Uterus (tissue), 4 donors: ENCODE results near the gene SIGLEC10. TPM values are rescaled to one million over a fixed set of nuclear protein-coding genes. Genes with fewer than 3 reads are reported as not detected.

Source experiments
- DNase-seq, 2 donors: peaks; one replicate each; pipeline ENCODE4 v3.0.0-alpha.2; 2019 to 2020
- H3K27ac ChIP-seq, 2 donors: fragments of 200-600 bp; sonication (generic); 1 replicate in 1 of 2; 2 replicates in 1 of 2; pipeline ENCODE4 v1.5.1; 2016 to 2018
- H3K27me3 ChIP-seq, 2 donors: fragments of 200-600 bp; sonication (generic); one replicate each; pipeline ENCODE4 v1.5.1; 2018 to 2019; ENCODE audit warnings: control low read depth in 1 of 2
- H3K36me3 ChIP-seq, 2 donors: fragments of 200-600 bp; sonication (generic); one replicate each; pipeline ENCODE4 v1.5.1; 2019; ENCODE audit warnings: control low read depth in 1 of 2
- H3K4me1 ChIP-seq, 2 donors: fragments of 200-600 bp; sonication (generic); one replicate each; pipeline ENCODE4 v1.5.1; 2018 to 2019; ENCODE audit warnings: control low read depth in 1 of 2
- H3K4me3 ChIP-seq, 2 donors: fragments of 200-600 bp; sonication (generic); 1 replicate in 1 of 2; 2 replicates in 1 of 2; pipeline ENCODE4 v1.5.1; 2018 to 2019; ENCODE audit warnings: mild to moderate bottlenecking in 1 of 2
- H3K9me3 ChIP-seq, 2 donors: fragments of 200-600 bp; sonication (generic); one replicate each; pipeline ENCODE4 v1.5.1; 2019; ENCODE audit warnings: control low read depth in 1 of 2
- CTCF ChIP-seq, 4 experiments: fragments of 200-600 bp in 2 of 4; fragments of 450-650 bp in 2 of 4; sonication (generic) in 2 of 4; IDR thresholded peaks; one replicate each; pipeline ENCODE4 v1.5.1; 2016 to 2019; ENCODE audit warnings: antibody characterized with exemption in 4 of 4, mild to moderate bottlenecking in 2 of 4, moderate library complexity in 1 of 4
- POLR2A ChIP-seq, 2 donors: fragments of 450-650 bp; IDR thresholded peaks; one replicate each; pipeline ENCODE4 v1.6.1; 2016; ENCODE audit warnings: antibody characterized with exemption in 2 of 2, mild to moderate bottlenecking in 1 of 2, moderate library complexity in 1 of 2
- intact Hi-C: fragments of 100-400 bp; cut with DNase I; formaldehyde crosslinking; loops from one replicate; pipeline ENCODE4 v1.15.1; 2023; ENCODE audit warnings: low total_unique reads
- total RNA-seq, 4 donors: library from RNA; depleted of rRNA in 3 of 4; stranded (reverse); fragments of >200 nt in 3 of 4; gene quantifications; one replicate each; pipeline versions ENCODE4 v1.1.0 to v1.2.4, GENCODE V29; 2014 to 2023
- donor health status: DM: yes; HTN: yes; CAD: no.

SIGLEC10 gene
- total RNA-seq, 4 donors from 2014 or later = 0.26 to 11.2 (median 1.1) TPM

GRCh38 chr19:51441410-51442390 lies 24.3 kb upstream of the SIGLEC10 start:
- TF ChIP-seq CTCF (IDR thresholded peaks at IDR 0.05) (no peak), POLR2A (IDR thresholded peaks at IDR 0.05) (no peak)
- intact Hi-C loops = no loop called here
- Histone ChIP-seq H3K4me3 (no peak overlapping the region), H3K27me3 (no peaks in the 10 kb centered on the region), H3K27ac (no peak overlapping the region), H3K36me3 (no peaks in the 10 kb centered on the region), H3K4me1 (no peaks in the 10 kb centered on the region), H3K9me3 (no peaks in the 10 kb centered on the region)
- no peak for DNase-seq

GRCh38 chr19:51440846-51441409 lies 23.5 kb upstream of the SIGLEC10 start:
- H3K27ac ChIP-seq = no peak overlapping the region
- intact Hi-C loops = no loop called here

GRCh38 chr19:51440052-51440451 lies 22.6 kb upstream of the SIGLEC10 start:
- no peaks in the 10 kb centered on the region for H3K9me3 ChIP-seq
- intact Hi-C loops = no loop called here
- DNase-seq = no peak
- H3K4me3 ChIP-seq = no peak overlapping the region
- no peak for TF ChIP-seq CTCF (IDR thresholded peaks at IDR 0.05)
- H3K27me3 ChIP-seq = no peaks in the 10 kb centered on the region
- no peaks in the 10 kb centered on the region for H3K4me1 ChIP-seq
- no peaks in the 10 kb centered on the region for H3K36me3 ChIP-seq
- H3K27ac ChIP-seq = no peak overlapping the region

More at GRCh38 chr19:51440846-51441409, 23.5 kb upstream of the SIGLEC10 start:
- no peaks in the 10 kb centered on the region for H3K27me3 ChIP-seq
- H3K9me3 ChIP-seq = no peaks in the 10 kb centered on the region
- no peaks in the 10 kb centered on the region for H3K36me3 ChIP-seq
- H3K4me1 ChIP-seq = no peaks in the 10 kb centered on the region
- H3K4me3 ChIP-seq = no peak overlapping the region
- no peak for DNase-seq
- TF ChIP-seq CTCF (IDR thresholded peaks at IDR 0.05) (no peak), POLR2A (IDR thresholded peaks at IDR 0.05) (no peak)

- no peak overlapping the region for H3K4me3 ChIP-seq
- intact Hi-C loops = no loop called here
- DNase-seq = no peak
- no peaks in the 10 kb centered on the region for H3K4me1 ChIP-seq
- no peaks in the 10 kb centered on the region for H3K9me3 ChIP-seq
- no peaks in the 10 kb centered on the region for H3K36me3 ChIP-seq
- TF ChIP-seq POLR2A (IDR thresholded peaks at IDR 0.05) (no peak), CTCF (IDR thresholded peaks at IDR 0.05) (peak in 2 of 4 experiments; percentile 9 to 17)
- no peak overlapping the region for H3K27ac ChIP-seq
- H3K27me3 ChIP-seq = no peaks in the 10 kb centered on the region
Measured at GRCh38 chr19:51439021-51439465, 21.6 kb upstream of the SIGLEC10 start.

GRCh38 chr19:51434456-51434855 lies 17.0 kb upstream of the SIGLEC10 start:
- TF ChIP-seq POLR2A (IDR thresholded peaks at IDR 0.05) (no peak), CTCF (IDR thresholded peaks at IDR 0.05) (no peak)
- no peak for DNase-seq
- no peaks in the 10 kb centered on the region for H3K4me1 ChIP-seq
- no peaks in the 10 kb centered on the region for H3K9me3 ChIP-seq
- intact Hi-C loops = no loop called here
- no peaks in the 10 kb centered on the region for H3K36me3 ChIP-seq
- no peak overlapping the region for H3K27ac ChIP-seq
- no peak overlapping the region for H3K4me3 ChIP-seq
- no peaks in the 10 kb centered on the region for H3K27me3 ChIP-seq
